OCI-LY1 (cell line): ENCODE results near the gene SRSF1.

Experiments
- H2AFZ ChIP-seq: fragments of 200-600 bp; sonication (generic), shearing (Covaris generic); 2 replicates; pipeline ENCODE4 v1.6.0; 2014; ENCODE audit warnings: antibody characterized with exemption, mild to moderate bottlenecking, low read length
- H3F3A ChIP-seq: fragments of 200-600 bp; sonication (generic), shearing (Covaris generic); 2 replicates; pipeline ENCODE4 v1.6.0; 2014; ENCODE audit warnings: mild to moderate bottlenecking, antibody characterized with exemption, low read length, moderate library complexity; ENCODE audit not compliant: insufficient read depth
- H3K27ac ChIP-seq: fragments of 200-600 bp; sonication (generic); 2 replicates; pipeline ENCODE4 v1.5.1; 2014; ENCODE audit warnings: low read length, mixed run types, mild to moderate bottlenecking, low read depth; ENCODE audit not compliant: poor library complexity, severe bottlenecking
- H3K27me3 ChIP-seq: fragments of 200-600 bp; sonication (generic); 2 replicates; pipeline ENCODE4 v1.6.0; 2014; ENCODE audit warnings: antibody characterized with exemption, mild to moderate bottlenecking, low read length, moderate library complexity; ENCODE audit not compliant: insufficient read depth
- H3K36me3 ChIP-seq: fragments of 200-600 bp; sonication (generic); 2 replicates; pipeline ENCODE4 v1.6.1; 2014; ENCODE audit warnings: mild to moderate bottlenecking, antibody characterized with exemption, low read length, moderate library complexity, mixed read lengths; ENCODE audit not compliant: insufficient read depth
- H3K4me1 ChIP-seq: fragments of 200-600 bp; sonication (generic); 2 replicates; pipeline ENCODE4 v1.5.1; 2014; ENCODE audit warnings: mild to moderate bottlenecking, low read length, moderate library complexity; ENCODE audit not compliant: insufficient read depth, severe bottlenecking
- H3K4me2 ChIP-seq: fragments of 200-600 bp; sonication (generic), shearing (Covaris generic); 2 replicates; pipeline ENCODE4 v1.6.1; 2014; ENCODE audit warnings: low read length
- H3K4me3 ChIP-seq: fragments of 200-600 bp; sonication (generic); 2 replicates; pipeline ENCODE4 v1.5.1; 2014; ENCODE audit warnings: low read length, low read depth, mild to moderate bottlenecking, mixed read lengths; ENCODE audit not compliant: poor library complexity, severe bottlenecking
- H3K79me2 ChIP-seq: fragments of 200-600 bp; shearing (Covaris generic); 2 replicates; pipeline ENCODE4 v1.6.1; 2016; ENCODE audit warnings: mixed run types, low read length, mixed read lengths; ENCODE audit not compliant: insufficient read depth
- H3K9ac ChIP-seq: fragments of 200-600 bp; sonication (generic), shearing (Covaris generic); 2 replicates; pipeline ENCODE4 v1.6.1; 2014; ENCODE audit warnings: mild to moderate bottlenecking, low read length, mixed read lengths
- H3K9me2 ChIP-seq: fragments of 200-600 bp; sonication (generic), shearing (Covaris generic); 2 replicates; pipeline ENCODE4 v1.6.1; 2014; ENCODE audit warnings: low read depth, mild to moderate bottlenecking, low read length, mixed read lengths
- H3K9me3 ChIP-seq: fragments of 200-600 bp; shearing (Covaris generic); 2 replicates; pipeline ENCODE4 v1.6.1; 2014; ENCODE audit warnings: low read length, mixed read lengths
- H4K20me1 ChIP-seq: fragments of 200-600 bp; sonication (generic), shearing (Covaris generic); 2 replicates; pipeline ENCODE4 v1.6.0; 2016; ENCODE audit warnings: mild to moderate bottlenecking, low read length; ENCODE audit not compliant: insufficient read depth
- EZH2 ChIP-seq: fragments of 200-600 bp; sonication (generic), shearing (Covaris generic); IDR thresholded peaks from 2 replicates; pipeline ENCODE4 v1.8.0; 2017; ENCODE audit warnings: borderline replicate concordance, mixed run types, mild to moderate bottlenecking, antibody characterized with exemption, low read length, moderate library complexity, mixed read lengths
- TF ChIP-seq, protein P1 (sequence below): fragments of 200-600 bp; sonication (generic), shearing (Covaris generic); IDR thresholded peaks from 2 replicates; pipeline ENCODE4 v1.5.1; 2017; ENCODE audit warnings: mild to moderate bottlenecking, antibody characterized with exemption, low read length, moderate library complexity, mixed read lengths

Gene SRSF1

DNA sequence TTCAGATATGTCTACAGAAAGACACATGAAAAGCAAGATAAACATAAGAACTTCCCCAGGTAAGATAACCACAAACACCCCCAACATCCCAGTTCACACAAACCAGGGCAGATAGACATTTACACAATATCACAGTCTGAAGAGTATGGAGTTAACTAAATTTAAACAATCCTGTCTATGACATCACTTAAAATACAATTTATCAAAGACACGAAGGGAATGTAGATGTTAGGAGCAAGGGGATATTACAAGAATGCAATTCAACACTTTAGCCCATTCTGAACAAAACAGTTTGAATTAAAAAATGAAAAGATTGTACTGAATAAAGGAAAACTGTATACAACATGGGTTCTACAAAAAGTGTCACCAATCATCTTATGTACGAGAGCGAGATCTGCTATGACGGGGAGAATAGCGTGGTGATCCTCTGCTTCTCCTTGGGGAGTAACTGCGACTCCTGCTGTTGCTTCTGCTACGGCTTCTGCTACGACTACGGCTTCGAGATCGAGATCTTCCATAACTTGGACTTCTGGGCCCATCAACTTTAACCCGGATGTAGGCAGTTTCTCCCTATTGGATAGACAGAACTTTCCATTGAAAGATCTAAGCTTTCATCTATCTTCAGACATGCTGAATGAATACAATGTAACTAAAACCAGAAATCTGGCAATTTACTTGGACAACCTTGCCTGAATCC is 1.9 kb downstream of the SRSF1 start:
- Histone ChIP-seq H3K27me3 (no peaks in the 10 kb centered on the region), H3F3A (peaks cover 25% of the 10 kb centered on the region; the same call in 1 of the 2 replicates), H2AFZ (no peak overlapping the region), H3K4me2 (peak overlapping the region; percentile 91), H3K4me1 (peaks cover 52% of the 10 kb centered on the region), H3K9me3 (no peaks in the 10 kb centered on the region), H3K9ac (peak overlapping the region; percentile 99), H3K36me3 (peaks cover 68% of the 10 kb centered on the region), H3K79me2 (peaks cover 35% of the 10 kb centered on the region), H3K27ac (no peak overlapping the region), H4K20me1 (no peaks in the 10 kb centered on the region; the same call in 1 of the 2 replicates), H3K4me3 (peak overlapping the region; percentile 93), H3K9me2 (no peaks in the 10 kb centered on the region)
- TF ChIP-seq EZH2: no peak
- TF ChIP-seq, protein P1, sequence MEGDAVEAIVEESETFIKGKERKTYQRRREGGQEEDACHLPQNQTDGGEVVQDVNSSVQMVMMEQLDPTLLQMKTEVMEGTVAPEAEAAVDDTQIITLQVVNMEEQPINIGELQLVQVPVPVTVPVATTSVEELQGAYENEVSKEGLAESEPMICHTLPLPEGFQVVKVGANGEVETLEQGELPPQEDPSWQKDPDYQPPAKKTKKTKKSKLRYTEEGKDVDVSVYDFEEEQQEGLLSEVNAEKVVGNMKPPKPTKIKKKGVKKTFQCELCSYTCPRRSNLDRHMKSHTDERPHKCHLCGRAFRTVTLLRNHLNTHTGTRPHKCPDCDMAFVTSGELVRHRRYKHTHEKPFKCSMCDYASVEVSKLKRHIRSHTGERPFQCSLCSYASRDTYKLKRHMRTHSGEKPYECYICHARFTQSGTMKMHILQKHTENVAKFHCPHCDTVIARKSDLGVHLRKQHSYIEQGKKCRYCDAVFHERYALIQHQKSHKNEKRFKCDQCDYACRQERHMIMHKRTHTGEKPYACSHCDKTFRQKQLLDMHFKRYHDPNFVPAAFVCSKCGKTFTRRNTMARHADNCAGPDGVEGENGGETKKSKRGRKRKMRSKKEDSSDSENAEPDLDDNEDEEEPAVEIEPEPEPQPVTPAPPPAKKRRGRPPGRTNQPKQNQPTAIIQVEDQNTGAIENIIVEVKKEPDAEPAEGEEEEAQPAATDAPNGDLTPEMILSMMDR: no peak

DNA sequence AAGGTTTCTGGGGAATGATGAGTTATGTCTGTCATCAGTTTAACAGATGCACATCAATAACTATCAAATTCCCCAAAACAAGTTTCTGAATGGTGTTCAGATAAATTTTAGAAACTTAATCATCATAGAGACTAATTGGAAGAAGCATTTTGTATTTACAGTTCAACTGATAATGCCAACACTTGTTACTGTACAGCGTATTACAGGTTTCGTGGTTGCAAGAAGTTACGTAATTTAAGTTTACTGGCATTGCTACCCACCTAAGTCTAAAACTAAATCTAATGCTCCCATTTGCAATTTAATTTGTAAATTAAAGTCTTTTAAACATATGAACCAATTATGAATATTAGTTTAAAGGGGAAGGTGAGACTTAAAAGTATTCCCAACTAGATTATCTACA is 3.0 kb downstream of the SRSF1 start:
- Histone ChIP-seq H2AFZ (no peak overlapping the region), H3K9ac (peak overlapping the region; percentile 99; the same call in 1 of the 2 replicates), H4K20me1 (no peaks in the 10 kb centered on the region; the same call in 1 of the 2 replicates), H3K79me2 (peaks cover 35% of the 10 kb centered on the region), H3K36me3 (peaks cover 78% of the 10 kb centered on the region), H3K9me3 (no peaks in the 10 kb centered on the region), H3K4me3 (peak overlapping the region; percentile 93), H3K27me3 (no peaks in the 10 kb centered on the region), H3K9me2 (no peaks in the 10 kb centered on the region), H3K27ac (no peak overlapping the region), H3F3A (peaks cover 26% of the 10 kb centered on the region; the same call in 1 of the 2 replicates), H3K4me2 (peak overlapping the region; percentile 91), H3K4me1 (peaks cover 52% of the 10 kb centered on the region)
- TF ChIP-seq, protein P1: no peak
- TF ChIP-seq EZH2: no peak

DNA sequence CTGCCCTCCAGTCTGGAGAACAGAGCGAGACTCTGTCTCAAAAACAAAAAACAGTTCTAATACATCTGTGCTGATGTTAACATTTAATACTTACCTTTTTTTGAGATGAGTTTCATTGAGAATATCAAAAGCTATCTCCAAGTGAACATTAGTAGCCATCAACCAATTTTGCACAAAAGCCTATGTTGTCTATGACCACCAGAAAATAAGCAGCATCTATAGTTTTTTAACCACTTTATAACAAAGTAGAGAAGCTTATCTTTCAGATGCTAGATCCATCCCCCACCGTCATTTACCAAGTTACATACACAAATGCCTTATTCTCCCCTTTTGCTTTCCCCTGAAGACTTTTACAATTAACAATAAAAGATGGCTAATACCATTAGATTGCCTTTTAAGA is 4.1 kb downstream of the SRSF1 start:
- Histone ChIP-seq H3K4me1 (peaks cover 48% of the 10 kb centered on the region), H2AFZ (no peak overlapping the region), H3K27me3 (no peaks in the 10 kb centered on the region), H3K36me3 (peaks cover 89% of the 10 kb centered on the region), H3K27ac (no peak overlapping the region), H3F3A (peaks cover 26% of the 10 kb centered on the region; the same call in 1 of the 2 replicates), H3K79me2 (peaks cover 35% of the 10 kb centered on the region), H3K9me2 (no peaks in the 10 kb centered on the region), H3K4me3 (no peak overlapping the region), H3K9me3 (no peaks in the 10 kb centered on the region), H4K20me1 (no peaks in the 10 kb centered on the region; the same call in 1 of the 2 replicates), H3K4me2 (peak overlapping the region; percentile 19; the same call in 1 of the 2 replicates), H3K9ac (no peak overlapping the region)
- no peak for TF ChIP-seq EZH2
- TF ChIP-seq, protein P1: no peak
